T1000 (cell line): ENCODE measurements around the gene ADGRL2.

Experiments
- DNase-seq: peaks from one replicate; lab custom pipeline; 2025; ENCODE audit warnings: mixed read lengths; lab: John Stamatoyannopoulos, UW

The ADGRL2 gene

GRCh38 chr1:81805537-81806431, 5.0 kb downstream of the ADGRL2 start:
- no peak for DNase-seq

GRCh38 chr1:81806432-81806770, 5.7 kb downstream of the ADGRL2 start:
- DNase-seq: no peak

- no peak for DNase-seq
Observed at GRCh38 chr1:81808760-81809159, 8.0 kb downstream of the ADGRL2 start.

- no peak for DNase-seq
Observed at GRCh38 chr1:81809808-81810207, 9.1 kb downstream of the ADGRL2 start.

GRCh38 chr1:81811757-81812371, 11.1 kb downstream of the ADGRL2 start:
- no peak for DNase-seq

GRCh38 chr1:81812712-81813111, 12.0 kb downstream of the ADGRL2 start:
- DNase-seq: no peak

GRCh38 chr1:81813691-81814090, 13.0 kb downstream of the ADGRL2 start:
- no peak for DNase-seq

GRCh38 chr1:81819613-81820012, 18.9 kb downstream of the ADGRL2 start:
- no peak for DNase-seq

- DNase-seq: no peak
Observed at GRCh38 chr1:81820765-81821164, 20.0 kb downstream of the ADGRL2 start.

- DNase-seq: no peak
Observed at GRCh38 chr1:81823082-81823481, 22.3 kb downstream of the ADGRL2 start.

GRCh38 chr1:81824759-81825158, 24.0 kb downstream of the ADGRL2 start:
- DNase-seq: no peak

- DNase-seq: no peak
Observed at GRCh38 chr1:81827942-81828341, 27.2 kb downstream of the ADGRL2 start.

GRCh38 chr1:81832573-81832972, 31.8 kb downstream of the ADGRL2 start:
- DNase-seq: no peak

GRCh38 chr1:81833722-81834121, 33.0 kb downstream of the ADGRL2 start:
- no peak for DNase-seq

GRCh38 chr1:81834268-81834667, 33.5 kb downstream of the ADGRL2 start:
- DNase-seq: no peak

- no peak for DNase-seq
Observed at GRCh38 chr1:81834921-81835698, 34.4 kb downstream of the ADGRL2 start.

- DNase-seq: no peak
Observed at GRCh38 chr1:81836007-81836626, 35.4 kb downstream of the ADGRL2 start.

GRCh38 chr1:81838600-81839218, 38.0 kb downstream of the ADGRL2 start:
- no peak for DNase-seq

GRCh38 chr1:81840805-81841204, 40.1 kb downstream of the ADGRL2 start:
- DNase-seq: no peak

GRCh38 chr1:81841795-81842194, 41.1 kb downstream of the ADGRL2 start:
- no peak for DNase-seq

GRCh38 chr1:81844477-81844876, 43.7 kb downstream of the ADGRL2 start:
- no peak for DNase-seq

- no peak for DNase-seq
Observed at GRCh38 chr1:81846630-81847029, 45.9 kb downstream of the ADGRL2 start.
